GM19193 (cell line): ENCODE data around the gene TAS2R1.

ENCODE experiments used
- POLR2A ChIP-seq: IDR thresholded peaks from 4 replicates; pipeline ENCODE4 v1.6.1; 2011; ENCODE audit not compliant: insufficient read depth, insufficient read length; ENCODE audit errors: extremely low read depth

The TAS2R1 gene

GRCh38 chr5:9605041-9605838, 24.9 kb downstream of the TAS2R1 start:
- TF ChIP-seq POLR2A: no peak

GRCh38 chr5:9604416-9604815, 25.7 kb downstream of the TAS2R1 start:
- no peak for TF ChIP-seq POLR2A

GRCh38 chr5:9601055-9601739, 29.0 kb downstream of the TAS2R1 start:
- TF ChIP-seq POLR2A: no peak

GRCh38 chr5:9599391-9599790, 30.8 kb downstream of the TAS2R1 start:
- TF ChIP-seq POLR2A: no peak

- TF ChIP-seq POLR2A: no peak
Measured at GRCh38 chr5:9596824-9597223, 33.3 kb downstream of the TAS2R1 start.

GRCh38 chr5:9596171-9596780, 33.9 kb downstream of the TAS2R1 start:
- no peak for TF ChIP-seq POLR2A

- TF ChIP-seq POLR2A: no peak
Measured at GRCh38 chr5:9594913-9595312, 35.2 kb downstream of the TAS2R1 start.

GRCh38 chr5:9589049-9589835, 40.9 kb downstream of the TAS2R1 start:
- no peak for TF ChIP-seq POLR2A

- TF ChIP-seq POLR2A: no peak
Measured at GRCh38 chr5:9588254-9588653, 41.9 kb downstream of the TAS2R1 start.

- TF ChIP-seq POLR2A: no peak
Measured at GRCh38 chr5:9587135-9587534, 43.0 kb downstream of the TAS2R1 start.

GRCh38 chr5:9582406-9582805, 47.7 kb downstream of the TAS2R1 start:
- no peak for TF ChIP-seq POLR2A
